Subcutaneous adipose tissue (tissue), 4 donors: ENCODE data around the gene TRIP12. TPM values are rescaled to one million over a fixed set of nuclear protein-coding genes. Genes with fewer than 3 reads are reported as not detected.

Experiments
- CTCF ChIP-seq: fragments of 450-650 bp; IDR thresholded peaks from one replicate; pipeline ENCODE4 v1.5.1; 2016; ENCODE audit warnings: low read depth, mild to moderate bottlenecking, control low read depth, antibody characterized with exemption, moderate library complexity
- total RNA-seq, 4 donors: library from RNA; depleted of rRNA; stranded (reverse); fragments of >200 nt; gene quantifications; one replicate each; pipeline ENCODE4 v1.1.0, GENCODE V29; 2016

TRIP12 gene
- total RNA-seq = 100 to 1,000 TPM; 202 to 249 (median 216) TPM

DNA sequence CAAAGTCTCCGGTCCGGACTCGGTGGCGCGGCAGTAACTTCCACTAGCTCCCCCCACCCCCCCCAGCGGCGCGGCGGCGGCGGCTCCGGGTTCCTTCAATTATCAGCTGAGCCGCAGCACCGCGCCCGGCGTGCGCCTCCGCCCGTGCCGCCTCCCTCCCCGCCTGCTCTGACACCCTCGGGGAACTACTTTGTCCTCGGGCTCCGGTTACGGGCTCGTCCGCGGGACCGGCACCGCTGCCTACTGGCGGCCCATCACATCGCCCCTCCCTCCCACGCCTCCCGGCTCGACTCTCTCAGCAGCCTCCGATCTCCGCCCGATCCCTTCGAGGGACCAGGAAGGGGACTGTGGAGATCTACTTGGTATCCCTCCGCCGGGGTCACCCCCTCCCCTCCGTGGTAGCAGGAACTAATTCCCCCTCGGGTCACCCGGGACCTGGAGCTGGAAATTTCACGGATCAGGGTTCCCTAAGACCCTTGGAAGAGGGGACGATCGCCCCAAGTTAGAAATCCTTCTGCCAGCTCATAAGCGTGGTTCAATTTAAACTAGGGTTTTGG lies at the start of gene TRIP12:
Gene TRIP12 (minus strand): TSS at position 118 of the 557 bp plus-strand sequence. CDS start 41,930 bp downstream, outside the sequence.
- no peak for TF ChIP-seq CTCF

- no peak for TF ChIP-seq CTCF
Measured at GRCh38 chr2:229971298-229971790, 49.5 kb upstream of the TRIP12 start.

DNA sequence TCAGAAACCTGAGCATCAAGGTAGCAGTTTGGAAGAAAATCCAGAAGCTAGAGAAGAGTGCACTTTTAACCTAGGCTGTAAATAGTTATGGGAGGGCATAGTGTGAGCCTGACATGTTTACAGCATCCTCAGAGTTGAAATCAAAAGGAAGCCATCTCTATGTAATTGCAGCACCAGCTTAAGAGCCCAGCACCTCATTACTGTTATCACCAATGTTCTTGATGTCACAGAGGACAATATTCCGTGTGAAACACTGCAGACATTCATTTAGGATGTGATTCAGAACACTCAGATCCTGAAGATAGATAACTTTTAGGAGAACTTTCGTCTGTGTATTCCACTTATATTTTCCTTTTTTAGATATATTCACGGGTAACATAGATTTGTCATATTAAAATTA lies 48.6 kb upstream of the TRIP12 start:
- no peak for TF ChIP-seq CTCF

DNA sequence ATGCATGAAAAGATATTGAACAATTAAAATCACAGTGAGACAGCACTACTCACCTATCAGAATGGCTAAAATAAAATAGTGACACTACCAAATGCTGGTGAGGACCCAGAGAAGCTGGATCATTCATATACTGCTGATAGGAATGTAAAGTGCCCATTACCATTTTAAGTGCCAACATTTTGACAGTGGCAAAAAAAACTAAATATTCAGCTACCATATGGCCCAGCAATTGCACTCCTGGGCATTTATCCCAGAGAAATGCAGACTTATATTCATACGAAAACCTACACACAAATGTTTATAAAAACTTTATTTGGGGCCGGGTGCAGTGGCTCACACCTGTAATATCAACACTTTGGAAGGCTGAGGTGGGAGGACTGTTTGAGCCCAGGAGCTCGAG lies 48.1 kb upstream of the TRIP12 start:
- TF ChIP-seq CTCF = no peak

DNA sequence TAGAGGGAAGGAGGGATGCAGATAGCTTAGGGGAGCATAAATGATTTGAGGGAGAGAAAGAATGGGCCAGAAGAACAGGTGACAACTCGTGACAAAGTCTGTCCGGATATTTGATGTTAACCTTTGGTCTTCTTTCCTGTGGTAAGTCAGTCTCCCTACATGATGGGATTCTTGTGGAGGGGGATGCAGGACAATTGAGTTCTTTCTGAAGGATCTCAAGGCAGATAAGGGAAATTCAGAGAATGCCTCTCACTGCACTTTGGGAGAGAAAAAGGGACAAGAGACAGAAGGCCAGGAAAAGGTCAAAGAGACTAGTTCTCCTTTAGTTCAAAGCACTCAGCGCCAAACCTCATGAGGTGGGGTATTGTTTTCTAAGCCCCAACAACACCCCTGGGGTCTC lies 34.7 kb upstream of the TRIP12 start:
- no peak for TF ChIP-seq CTCF

DNA sequence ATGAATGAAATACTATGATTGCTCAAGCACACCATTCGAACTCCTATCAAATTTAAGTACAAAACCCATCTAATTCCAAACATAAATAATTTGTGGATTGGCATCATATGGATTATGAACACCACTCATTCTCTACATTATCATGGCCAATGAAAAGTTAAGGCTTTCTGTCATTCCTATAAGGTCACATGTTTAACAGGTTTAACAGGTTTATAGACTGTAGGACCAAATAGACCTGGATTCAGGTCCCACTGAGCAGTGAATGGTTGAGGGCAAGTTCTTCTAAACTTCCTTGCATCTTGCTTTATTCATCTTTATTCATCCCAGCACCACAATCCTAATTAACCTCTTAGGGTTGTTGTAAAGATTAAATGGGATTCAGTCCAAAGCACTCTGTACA lies 33.9 kb upstream of the TRIP12 start:
- no peak for TF ChIP-seq CTCF

DNA sequence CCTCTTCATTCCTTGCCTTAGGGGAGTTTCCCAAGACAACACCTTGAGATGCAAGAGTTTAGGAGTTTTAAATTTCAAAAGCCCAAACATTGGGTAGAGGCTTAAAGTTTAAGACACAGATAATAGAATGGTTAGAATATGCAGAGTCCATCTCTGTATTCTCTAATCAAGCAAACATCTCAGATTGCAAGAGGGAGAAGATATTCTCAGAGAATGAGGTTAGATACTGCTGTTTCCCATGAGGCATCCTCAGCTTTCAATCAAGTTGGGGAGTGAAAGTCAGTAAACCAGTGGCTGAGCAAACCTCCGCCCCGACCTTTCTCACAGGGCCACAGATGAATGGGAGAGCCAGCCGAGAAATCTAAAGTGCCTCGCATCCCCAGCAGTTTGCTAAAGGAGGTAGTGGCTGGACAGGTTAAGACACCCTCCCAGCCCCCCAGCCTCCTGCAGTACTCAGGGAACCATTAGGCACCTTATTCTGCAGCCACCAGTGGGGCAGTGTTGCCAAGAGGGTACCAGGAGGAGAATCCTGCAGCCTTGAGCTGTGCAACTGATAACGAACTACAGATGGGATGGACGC lies 30.5 kb upstream of the TRIP12 start:
- no peak for TF ChIP-seq CTCF
